SJSA1 (cell line): ENCODE data around the gene RANBP10. TPM values are rescaled to one million over a fixed set of nuclear protein-coding genes. Genes with fewer than 3 reads are reported as not detected.
"Not testable (repeated sequence)": the region's sequence is repeated elsewhere in the genome, so short reads cannot be mapped to it uniquely, and the experiment has no call there.

Source experiments
- DNase-seq, 2 experiments: peaks; one replicate each; pipeline ENCODE4 v3.0.0-alpha.2; 2015 to 2020; ENCODE audit warnings: low spot score in 2 of 2, low read depth in 1 of 2
- H3K27ac ChIP-seq: fragments of 250-450 bp; sonication (Bioruptor Pico); 2 replicates; pipeline ENCODE4 v1.5.1; 2020; ENCODE audit warnings: mild to moderate bottlenecking, moderate library complexity
- H3K27me3 ChIP-seq: fragments of 250-450 bp; sonication (Bioruptor Pico); replicated peaks from 2 replicates; pipeline ENCODE4 v1.5.1; 2020; ENCODE audit warnings: mild to moderate bottlenecking, moderate library complexity
- H3K36me3 ChIP-seq: fragments of 250-450 bp; sonication (Bioruptor Pico); 2 replicates; pipeline ENCODE4 v1.5.1; 2020; ENCODE audit warnings: mild to moderate bottlenecking
- H3K4me1 ChIP-seq: fragments of 250-450 bp; sonication (Bioruptor Pico); replicated peaks from 2 replicates; pipeline ENCODE4 v1.6.1; 2021; ENCODE audit warnings: mild to moderate bottlenecking
- H3K4me3 ChIP-seq: fragments of 250-450 bp; sonication (Bioruptor Pico); 2 replicates; pipeline ENCODE4 v1.5.1; 2020; ENCODE audit warnings: mild to moderate bottlenecking
- H3K9me3 ChIP-seq: fragments of 250-450 bp; sonication (Bioruptor Pico); replicated peaks from 2 replicates; pipeline ENCODE4 v1.5.1; 2020; ENCODE audit warnings: mild to moderate bottlenecking
- total RNA-seq: library from RNA; depleted of rRNA; stranded (reverse); fragments of >200 nt; shearing (Covaris generic); gene quantifications from 2 replicates; pipeline ENCODE4 v1.2.3, GENCODE V29; 2014

Gene RANBP10
- total RNA-seq, 1 experiment from 2014 or later = 3.9 TPM

GRCh38 chr16:67761924-67762323 is 44.4 kb downstream of the RANBP10 start:
- Histone ChIP-seq H3K4me3 (no peak overlapping the region), H3K36me3 (no peaks in the 10 kb centered on the region; the same call in 1 of the 2 replicates), H3K9me3 (no peaks in the 10 kb centered on the region), H3K27me3 (no peaks in the 10 kb centered on the region), H3K27ac (no peak overlapping the region), H3K4me1 (no peaks in the 10 kb centered on the region)
- no peak for DNase-seq

GRCh38 chr16:67760956-67761230 is 45.5 kb downstream of the RANBP10 start:
- Histone ChIP-seq H3K4me1 (no peaks in the 10 kb centered on the region), H3K27me3 (no peaks in the 10 kb centered on the region), H3K27ac (no peak overlapping the region), H3K4me3 (no peak overlapping the region), H3K9me3 (no peaks in the 10 kb centered on the region), H3K36me3 (no peaks in the 10 kb centered on the region; the same call in 1 of the 2 replicates)
- DNase-seq = no peak

DNA sequence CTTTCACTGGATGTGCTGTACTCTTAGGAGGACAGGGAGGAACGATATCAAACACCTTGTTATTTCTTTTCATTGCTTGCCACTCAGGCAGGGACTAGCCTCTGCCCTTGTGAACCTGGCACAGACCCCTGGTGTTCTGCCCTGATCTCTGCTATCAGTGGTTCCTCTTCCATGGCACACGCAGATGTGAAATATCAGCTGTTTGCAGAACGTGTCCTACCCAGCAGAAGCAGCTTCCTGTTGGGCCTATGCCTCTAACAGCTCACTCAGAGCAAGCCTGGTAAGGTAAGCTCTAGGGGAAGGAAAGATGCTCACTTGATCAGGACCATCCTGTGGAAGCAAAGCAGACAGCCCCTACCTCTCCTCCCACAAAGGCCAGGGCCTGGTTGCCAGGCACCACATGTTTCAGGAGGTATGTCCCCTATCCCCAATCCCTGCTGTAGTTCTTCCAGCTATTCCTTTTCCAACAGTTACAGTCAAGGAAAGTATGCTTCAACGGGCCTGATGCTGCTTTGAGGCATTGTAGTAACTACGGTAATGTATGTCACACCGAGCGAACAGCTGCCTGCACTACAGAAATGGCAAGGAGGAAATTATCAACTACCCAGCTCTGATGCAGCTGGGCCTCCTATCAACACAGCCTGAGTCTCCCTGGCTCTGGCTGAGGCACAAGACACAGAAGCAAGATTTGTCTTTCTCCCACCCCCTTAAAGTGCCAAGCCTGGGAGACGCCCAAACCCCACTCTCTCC is 46.0 kb downstream of the RANBP10 start:
- no peak overlapping the region for H3K4me3 ChIP-seq
- H3K4me1 ChIP-seq = no peaks in the 10 kb centered on the region
- DNase-seq = no peak
- H3K27ac ChIP-seq = no peak overlapping the region
- no peaks in the 10 kb centered on the region for H3K27me3 ChIP-seq
- no peaks in the 10 kb centered on the region for H3K9me3 ChIP-seq
- no peaks in the 10 kb centered on the region; the same call in 1 of the 2 replicates for H3K36me3 ChIP-seq

- no peaks in the 10 kb centered on the region for H3K9me3 ChIP-seq
- no peak overlapping the region for H3K4me3 ChIP-seq
- H3K36me3 ChIP-seq = no peaks in the 10 kb centered on the region; the same call in 1 of the 2 replicates
- H3K4me1 ChIP-seq = no peaks in the 10 kb centered on the region
- no peaks in the 10 kb centered on the region for H3K27me3 ChIP-seq
- no peak for DNase-seq
- H3K27ac ChIP-seq = no peak overlapping the region
Observed at GRCh38 chr16:67758966-67759365, 47.4 kb downstream of the RANBP10 start.

DNA sequence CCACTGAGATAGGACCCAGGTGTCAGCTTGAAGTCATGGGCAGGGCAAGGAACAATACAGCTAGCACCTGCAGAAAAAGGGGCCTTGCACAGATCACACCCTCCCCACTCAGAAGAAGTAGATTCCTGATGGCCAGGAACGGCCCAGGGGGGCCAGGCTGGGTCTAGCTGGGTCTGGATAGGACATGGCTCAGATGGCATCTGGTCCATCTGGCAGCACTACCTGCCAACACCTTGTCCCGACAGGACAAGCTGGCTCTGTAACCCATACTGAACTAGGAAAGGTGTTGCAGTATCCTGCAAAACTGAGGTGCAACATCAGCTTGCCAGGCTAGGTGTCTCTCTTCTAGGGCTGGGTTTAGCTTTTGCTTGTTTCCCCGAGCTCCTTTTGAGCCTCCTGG is 48.4 kb downstream of the RANBP10 start:
- no peak overlapping the region for H3K27ac ChIP-seq
- no peak overlapping the region for H3K4me3 ChIP-seq
- H3K9me3 ChIP-seq = no peaks in the 10 kb centered on the region
- H3K4me1 ChIP-seq = no peaks in the 10 kb centered on the region
- no peaks in the 10 kb centered on the region for H3K27me3 ChIP-seq
- DNase-seq = no peak
- H3K36me3 ChIP-seq = no peaks in the 10 kb centered on the region; the same call in 1 of the 2 replicates

GRCh38 chr16:67752641-67753040 is 53.7 kb downstream of the RANBP10 start:
- DNase-seq = no peak
- Histone ChIP-seq H3K36me3 (no peaks in the 10 kb centered on the region; the same call in 1 of the 2 replicates), H3K4me3 (no peak overlapping the region), H3K9me3 (no peaks in the 10 kb centered on the region), H3K27me3 (no peaks in the 10 kb centered on the region), H3K4me1 (no peaks in the 10 kb centered on the region), H3K27ac (no peak overlapping the region)

DNA sequence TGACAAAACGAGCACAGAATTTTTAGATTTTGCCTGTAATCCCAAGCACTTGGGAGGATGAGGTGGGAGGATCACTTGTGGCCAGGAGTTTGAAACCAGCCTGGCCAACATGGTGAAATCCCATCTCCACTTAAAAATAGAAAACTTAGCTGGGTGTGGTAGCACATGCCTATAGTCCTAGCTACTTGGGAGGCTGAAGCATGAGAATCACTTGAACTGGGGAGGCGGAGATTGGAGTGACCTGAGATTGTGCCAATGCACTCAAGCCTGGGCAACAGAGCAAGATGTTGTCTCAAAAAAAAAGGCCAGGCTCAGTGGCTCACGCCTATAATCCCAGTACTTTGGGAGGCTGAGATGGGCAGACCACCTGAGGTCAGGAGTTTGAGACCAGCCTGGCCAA is 55.0 kb downstream of the RANBP10 start:
- H3K27me3 ChIP-seq, DNase-seq, H3K27ac ChIP-seq, H3K36me3 ChIP-seq, H3K9me3 ChIP-seq, H3K4me3 ChIP-seq, H3K4me1 ChIP-seq: not testable (repeated sequence)

DNA sequence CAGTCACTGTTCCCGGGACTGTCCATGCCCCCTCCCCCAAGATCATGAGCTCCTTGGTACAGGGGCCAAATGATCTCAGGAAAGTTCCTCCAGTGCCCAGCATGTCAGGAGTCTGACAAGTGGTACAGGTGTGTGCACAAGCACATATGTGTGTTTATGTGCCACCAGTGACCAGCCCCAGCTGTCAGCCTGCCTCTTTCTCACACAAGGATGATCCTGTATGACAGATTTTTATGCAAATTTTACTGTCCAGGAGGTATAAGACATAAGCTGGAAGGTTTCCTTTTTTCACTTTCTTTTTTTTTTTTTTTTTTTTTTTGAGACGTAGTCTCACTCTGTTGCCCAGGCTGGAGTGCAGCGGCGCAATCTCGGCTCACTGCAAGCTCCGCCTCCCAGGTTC is 55.9 kb downstream of the RANBP10 start:
- Histone ChIP-seq H3K9me3 (no peaks in the 10 kb centered on the region), H3K4me3 (no peak overlapping the region), H3K36me3 (no peaks in the 10 kb centered on the region; the same call in 1 of the 2 replicates), H3K4me1 (no peaks in the 10 kb centered on the region), H3K27me3 (no peaks in the 10 kb centered on the region), H3K27ac (no peak overlapping the region)
- DNase-seq = no peak

DNA sequence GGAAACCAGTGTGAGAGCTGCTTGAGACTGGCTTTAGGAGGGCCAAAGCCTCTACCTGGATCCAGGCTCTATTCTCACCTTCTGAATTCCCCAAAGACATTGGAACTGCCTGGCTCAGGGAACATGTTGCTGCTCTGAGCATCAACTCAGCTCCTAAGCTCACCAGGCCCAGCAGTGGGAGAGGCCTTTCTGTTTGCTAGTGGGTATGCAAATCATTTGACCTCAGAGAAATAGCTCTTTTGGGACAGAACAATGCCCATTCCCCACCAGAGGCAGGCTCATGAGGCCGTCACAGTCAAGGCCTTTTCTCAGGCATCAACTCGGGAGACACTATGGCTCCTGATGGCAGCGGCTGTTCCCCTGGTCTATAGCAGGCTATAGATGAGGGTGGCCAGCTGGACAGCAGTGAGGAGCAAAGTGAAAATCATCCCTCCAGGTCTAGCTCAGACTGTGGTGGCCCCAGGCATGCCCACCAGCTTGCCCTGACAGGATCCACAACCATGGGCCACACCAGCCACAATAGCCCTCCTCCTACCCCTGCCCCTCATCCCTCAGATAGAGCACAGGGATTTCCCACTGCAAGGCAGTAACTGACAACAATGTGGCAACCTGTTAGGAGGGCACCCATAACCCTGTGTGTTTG is 56.8 kb downstream of the RANBP10 start:
- Histone ChIP-seq H3K27me3 (no peaks in the 10 kb centered on the region), H3K36me3 (peaks cover under 1% of the 10 kb centered on the region), H3K9me3 (no peaks in the 10 kb centered on the region), H3K4me3 (no peak overlapping the region), H3K27ac (no peak overlapping the region), H3K4me1 (no peaks in the 10 kb centered on the region)
- no peak for DNase-seq

DNA sequence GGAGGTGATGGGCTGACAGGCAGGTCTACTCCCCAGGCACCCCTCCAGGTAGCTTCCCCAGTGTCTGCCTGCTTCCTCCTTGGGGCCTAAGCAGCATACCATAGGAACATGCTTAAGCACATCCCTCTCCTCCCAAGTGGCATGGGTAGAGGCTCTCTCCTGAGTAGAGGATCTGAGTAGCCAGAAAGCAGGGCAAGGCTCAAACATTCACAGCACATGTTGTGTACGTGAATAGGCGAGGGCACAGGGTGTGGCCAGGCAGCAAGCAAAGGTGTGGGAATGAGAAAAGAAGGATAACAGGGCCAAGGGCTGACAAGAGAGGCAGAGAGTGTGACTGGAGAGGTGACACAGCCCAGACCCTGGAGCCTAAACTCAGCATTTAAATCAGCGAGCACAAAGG is 57.5 kb downstream of the RANBP10 start:
- Histone ChIP-seq H3K27me3 (no peaks in the 10 kb centered on the region), H3K9me3 (no peaks in the 10 kb centered on the region), H3K27ac (no peak overlapping the region), H3K36me3 (peaks cover 8% of the 10 kb centered on the region), H3K4me1 (no peaks in the 10 kb centered on the region), H3K4me3 (no peak overlapping the region)
- no peak for DNase-seq

DNA sequence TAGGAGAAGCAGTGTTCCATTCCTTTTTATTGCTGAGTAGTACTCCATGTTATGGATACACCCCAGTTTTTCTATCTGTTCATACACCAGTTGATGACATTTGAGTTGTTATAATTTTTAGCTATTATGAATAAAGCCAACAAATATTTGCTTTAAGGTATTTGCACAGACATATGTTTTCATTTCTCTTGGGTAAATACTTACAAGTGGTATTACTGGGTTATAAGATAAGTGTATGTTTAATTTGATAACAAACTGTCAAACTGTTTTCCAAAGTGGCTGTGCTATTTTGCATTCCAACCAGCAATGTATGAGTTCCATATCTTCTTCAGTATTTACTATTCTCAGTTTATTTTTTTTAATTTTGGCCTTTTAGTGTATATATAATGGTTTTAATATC is 59.5 kb downstream of the RANBP10 start:
- Histone ChIP-seq H3K4me3 (no peak overlapping the region), H3K4me1 (no peaks in the 10 kb centered on the region), H3K9me3 (no peaks in the 10 kb centered on the region), H3K27ac (no peak overlapping the region), H3K27me3 (no peaks in the 10 kb centered on the region), H3K36me3 (peaks cover 16% of the 10 kb centered on the region)
- DNase-seq = no peak

- DNase-seq = no peak
- Histone ChIP-seq H3K27me3 (no peaks in the 10 kb centered on the region), H3K4me1 (no peaks in the 10 kb centered on the region), H3K36me3 (peaks cover 22% of the 10 kb centered on the region), H3K27ac (no peak overlapping the region), H3K9me3 (no peaks in the 10 kb centered on the region), H3K4me3 (no peak overlapping the region)
Observed at GRCh38 chr16:67741118-67741517, 65.2 kb downstream of the RANBP10 start.

DNA sequence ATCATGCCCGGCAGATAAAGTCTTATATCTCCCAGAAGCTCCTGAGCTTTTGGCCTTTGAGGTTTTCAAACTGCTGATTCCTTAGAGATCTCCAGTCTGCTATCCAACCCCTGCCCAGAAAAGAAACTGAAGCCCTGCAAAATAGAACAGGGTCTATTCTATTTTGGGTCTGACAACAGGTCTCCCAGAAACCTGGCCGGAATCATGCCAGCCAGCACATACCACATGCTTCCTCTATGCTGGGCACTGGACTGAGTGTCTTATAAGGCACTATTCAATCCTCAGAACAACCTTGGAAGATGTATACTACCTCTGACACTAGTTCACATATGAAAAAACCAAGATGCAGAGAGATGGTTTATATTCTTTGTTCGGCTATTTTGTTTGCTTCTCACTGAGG is 66.0 kb downstream of the RANBP10 start:
- peaks cover 22% of the 10 kb centered on the region for H3K36me3 ChIP-seq
- no peaks in the 10 kb centered on the region for H3K27me3 ChIP-seq
- no peaks in the 10 kb centered on the region for H3K4me1 ChIP-seq
- H3K9me3 ChIP-seq = no peaks in the 10 kb centered on the region
- no peak overlapping the region for H3K27ac ChIP-seq
- no peak overlapping the region for H3K4me3 ChIP-seq
- DNase-seq = no peak

DNA sequence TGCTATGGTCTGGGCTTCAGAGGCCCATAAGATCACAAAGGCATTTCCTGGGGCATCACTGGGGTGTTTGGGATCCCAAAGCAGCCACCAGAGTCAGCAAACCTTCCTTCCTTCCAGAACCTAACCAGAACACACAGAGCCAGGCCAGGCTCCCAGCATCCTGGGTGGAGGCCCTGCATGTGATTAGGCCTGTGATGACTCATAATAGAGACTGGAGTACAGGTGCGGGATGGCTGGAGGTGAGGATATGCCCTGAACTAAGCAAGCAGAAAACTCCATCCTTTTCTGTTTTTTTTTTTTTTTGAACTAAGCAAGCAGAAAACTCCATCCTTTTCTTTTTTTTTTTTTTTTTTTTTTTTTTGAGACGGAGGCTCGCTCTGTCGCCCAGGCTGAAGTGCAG is 69.5 kb downstream of the RANBP10 start:
- DNase-seq = no peak
- Histone ChIP-seq H3K4me1 (no peaks in the 10 kb centered on the region), H3K36me3 (peaks cover 8% of the 10 kb centered on the region; the same call in 1 of the 2 replicates), H3K4me3 (no peak overlapping the region), H3K27me3 (no peaks in the 10 kb centered on the region), H3K9me3 (no peaks in the 10 kb centered on the region), H3K27ac (no peak overlapping the region)
